Natural killer cell (primary cell): ENCODE measurements around the gene KCNMB2. TPM values are rescaled to one million over a fixed set of nuclear protein-coding genes. Genes with fewer than 3 reads are reported as not detected.

Experiments used
- ATAC-seq, 3 donors: fragments of 150-1000 bp in 2 of 3; fragments of 200-7000 bp in 1 of 3; cut with Tn5 transposase; 1 replicate in 1 of 3; 2 replicates in 2 of 3; pipeline ENCODE4 v1.10.0; 2021; ENCODE audit warnings: mild to moderate bottlenecking in 2 of 3, moderate library complexity in 2 of 3
- DNase-seq, 2 donors: peaks; one replicate each; pipeline versions ENCODE4 v3.0.0 to v3.0.0-alpha.2; 2013 to 2021; ENCODE audit warnings: mixed read lengths in 1 of 2
- H3K27ac ChIP-seq: one replicate; pipeline ENCODE4 v1.5.1; 2013; ENCODE audit warnings: mild to moderate bottlenecking, low read length
- H3K27me3 ChIP-seq: one replicate; pipeline ENCODE4 v1.6.1; 2013; ENCODE audit warnings: low read length; ENCODE audit not compliant: control insufficient read depth, insufficient read depth
- H3K36me3 ChIP-seq: one replicate; pipeline ENCODE4 v1.6.1; 2013; ENCODE audit warnings: low read length; ENCODE audit not compliant: control insufficient read depth, insufficient read depth
- H3K4me1 ChIP-seq: one replicate; pipeline ENCODE4 v1.6.1; 2013; ENCODE audit warnings: low read length; ENCODE audit not compliant: control insufficient read depth, insufficient read depth
- H3K4me3 ChIP-seq: one replicate; pipeline ENCODE4 v1.5.1; 2013; ENCODE audit warnings: low read length
- H3K9me3 ChIP-seq: one replicate; pipeline ENCODE4 v1.6.1; 2013; ENCODE audit warnings: low read length; ENCODE audit not compliant: control insufficient read depth, insufficient read depth
- H3K27ac Mint-ChIP-seq, 2 donors: one replicate each; pipeline ENCODE4 v1.8.0; 2022; ENCODE audit warnings: mild to moderate bottlenecking in 2 of 2, mixed read lengths in 2 of 2, moderate library complexity in 1 of 2
- H3K27me3 Mint-ChIP-seq, 2 donors: one replicate each; pipeline ENCODE4 v1.8.0; 2022; ENCODE audit warnings: low read depth in 2 of 2, mixed read lengths in 2 of 2
- H3K36me3 Mint-ChIP-seq: one replicate; pipeline ENCODE4 v1.8.0; 2022; ENCODE audit warnings: mixed read lengths
- H3K4me1 Mint-ChIP-seq, 2 donors: one replicate each; pipeline ENCODE4 v1.8.0; 2022; ENCODE audit warnings: mixed read lengths in 2 of 2
- H3K4me3 Mint-ChIP-seq: one replicate; pipeline ENCODE4 v1.8.0; 2022; ENCODE audit warnings: mild to moderate bottlenecking, moderate library complexity, mixed read lengths
- H3K9me3 Mint-ChIP-seq, 2 donors: one replicate each; pipeline ENCODE4 v1.8.0; 2022; ENCODE audit warnings: mixed read lengths in 2 of 2
- WGBS: methylation state at CpG from one replicate; pipeline ENCODE4 v1.1.7; 2013; ENCODE audit warnings: missing lambda C conversion rate; ENCODE audit not compliant: insufficient coverage; 5-methylcytosine and 5-hydroxymethylcytosine counted together
- intact Hi-C: fragments of 100-400 bp; cut with micrococcal nuclease; formaldehyde crosslinking; loops from one replicate; pipeline ENCODE4 v1.14.2; 2022
- total RNA-seq, 4 donors: library from RNA; stranded (reverse); fragments of 120-200 nt in 1 of 4; gene quantifications; one replicate each; pipeline versions ENCODE4 v1.2.3 to v1.2.4, GENCODE V29; 2013 to 2022
- TF ChIP-seq, protein P1 (sequence below): fragments of 200-600 bp; IDR thresholded peaks from one replicate; pipeline ENCODE4 v1.8.0; 2022; ENCODE audit warnings: antibody characterized with exemption

Gene KCNMB2
- total RNA-seq, 3 donors from 2014 or later (not counting 1 experiment from before 2014, with no cell fraction given), result not detected

GRCh38 chr3:178618197-178618596 is 82.0 kb downstream of the KCNMB2 start:
- Mint-ChIP-seq H3K27ac (no peak overlapping the region), H3K36me3 (no peaks in the 10 kb centered on the region), H3K9me3 (peaks cover 0 to 3% of the 10 kb centered on the region in 2 donors), H3K27me3 (no peaks in the 10 kb centered on the region), H3K4me3 (no peak overlapping the region), H3K4me1 (no peaks in the 10 kb centered on the region)
- no peak for ATAC-seq
- intact Hi-C loops, result no loop called here
- Histone ChIP-seq H3K27ac (no peak overlapping the region), H3K36me3 (no peaks in the 10 kb centered on the region), H3K4me1 (no peaks in the 10 kb centered on the region), H3K4me3 (no peak overlapping the region), H3K9me3 (peaks cover 6% of the 10 kb centered on the region), H3K27me3 (no peaks in the 10 kb centered on the region)
- no peak for DNase-seq
- TF ChIP-seq, protein P1, sequence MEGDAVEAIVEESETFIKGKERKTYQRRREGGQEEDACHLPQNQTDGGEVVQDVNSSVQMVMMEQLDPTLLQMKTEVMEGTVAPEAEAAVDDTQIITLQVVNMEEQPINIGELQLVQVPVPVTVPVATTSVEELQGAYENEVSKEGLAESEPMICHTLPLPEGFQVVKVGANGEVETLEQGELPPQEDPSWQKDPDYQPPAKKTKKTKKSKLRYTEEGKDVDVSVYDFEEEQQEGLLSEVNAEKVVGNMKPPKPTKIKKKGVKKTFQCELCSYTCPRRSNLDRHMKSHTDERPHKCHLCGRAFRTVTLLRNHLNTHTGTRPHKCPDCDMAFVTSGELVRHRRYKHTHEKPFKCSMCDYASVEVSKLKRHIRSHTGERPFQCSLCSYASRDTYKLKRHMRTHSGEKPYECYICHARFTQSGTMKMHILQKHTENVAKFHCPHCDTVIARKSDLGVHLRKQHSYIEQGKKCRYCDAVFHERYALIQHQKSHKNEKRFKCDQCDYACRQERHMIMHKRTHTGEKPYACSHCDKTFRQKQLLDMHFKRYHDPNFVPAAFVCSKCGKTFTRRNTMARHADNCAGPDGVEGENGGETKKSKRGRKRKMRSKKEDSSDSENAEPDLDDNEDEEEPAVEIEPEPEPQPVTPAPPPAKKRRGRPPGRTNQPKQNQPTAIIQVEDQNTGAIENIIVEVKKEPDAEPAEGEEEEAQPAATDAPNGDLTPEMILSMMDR, result no peak
- 45% methylated on average over 2 of the region's 3 CpGs for WGBS

- no peak overlapping the region for H3K4me3 Mint-ChIP-seq
- 87% methylated on average over 2 of the region's 2 CpGs for WGBS
- Histone ChIP-seq H3K4me3 (no peak overlapping the region), H3K9me3 (peaks cover 6% of the 10 kb centered on the region), H3K27ac (no peak overlapping the region), H3K27me3 (no peaks in the 10 kb centered on the region), H3K36me3 (no peaks in the 10 kb centered on the region), H3K4me1 (no peaks in the 10 kb centered on the region)
- DNase-seq (no peak), ATAC-seq (no peak)
- intact Hi-C loops, result no loop called here
- H3K36me3 Mint-ChIP-seq, result no peaks in the 10 kb centered on the region
- TF ChIP-seq, protein P1, result no peak
- H3K27me3 Mint-ChIP-seq, result no peaks in the 10 kb centered on the region
- no peak overlapping the region for H3K27ac Mint-ChIP-seq
- peaks cover 0 to 3% of the 10 kb centered on the region in 2 donors for H3K9me3 Mint-ChIP-seq
- H3K4me1 Mint-ChIP-seq, result no peaks in the 10 kb centered on the region
Observed at GRCh38 chr3:178618896-178619295, 82.7 kb downstream of the KCNMB2 start.

GRCh38 chr3:178623666-178624255 is 87.5 kb downstream of the KCNMB2 start:
- no peak overlapping the region for H3K4me3 ChIP-seq
- H3K9me3 ChIP-seq, result no peaks in the 10 kb centered on the region
- DNase-seq (no peak), ATAC-seq (no peak)
- H3K27ac ChIP-seq, result no peak overlapping the region
- intact Hi-C loops, result no loop called here
- no peak overlapping the region for H3K4me3 Mint-ChIP-seq
- H3K4me1 Mint-ChIP-seq, result no peaks in the 10 kb centered on the region
- 79% methylated on average over 3 of the region's 3 CpGs for WGBS
- no peaks in the 10 kb centered on the region for H3K4me1 ChIP-seq
- TF ChIP-seq, protein P1, result no peak
- no peaks in the 10 kb centered on the region for H3K27me3 Mint-ChIP-seq
- no peaks in the 10 kb centered on the region for H3K36me3 Mint-ChIP-seq
- H3K27me3 ChIP-seq, result no peaks in the 10 kb centered on the region
- no peak overlapping the region for H3K27ac Mint-ChIP-seq
- peaks cover 0 to 3% of the 10 kb centered on the region in 2 donors for H3K9me3 Mint-ChIP-seq
- no peaks in the 10 kb centered on the region for H3K36me3 ChIP-seq

- Histone ChIP-seq H3K27ac (no peak overlapping the region), H3K9me3 (no peaks in the 10 kb centered on the region), H3K36me3 (no peaks in the 10 kb centered on the region), H3K27me3 (no peaks in the 10 kb centered on the region), H3K4me1 (no peaks in the 10 kb centered on the region), H3K4me3 (no peak overlapping the region)
- ATAC-seq, result no peak
- no peak overlapping the region for H3K27ac Mint-ChIP-seq
- no peak overlapping the region for H3K4me3 Mint-ChIP-seq
- no peaks in the 10 kb centered on the region for H3K27me3 Mint-ChIP-seq
- H3K36me3 Mint-ChIP-seq, result no peaks in the 10 kb centered on the region
- intact Hi-C loops, result no loop called here
- no peak for DNase-seq
- H3K9me3 Mint-ChIP-seq, result peaks cover 4 to 8% of the 10 kb centered on the region in 2 donors
- no peaks in the 10 kb centered on the region for H3K4me1 Mint-ChIP-seq
- TF ChIP-seq, protein P1, result no peak
Observed at GRCh38 chr3:178624276-178624675, 88.0 kb downstream of the KCNMB2 start.
